Glutamatergic neuron (in vitro differentiated cells): ENCODE results near the gene SLCO3A1. TPM values are rescaled to one million over a fixed set of nuclear protein-coding genes. Genes with fewer than 3 reads are reported as not detected.

Experiments used
- DNase-seq: peaks from one replicate; pipeline ENCODE4 v3.0.0; 2022
- H3K27ac Mint-ChIP-seq: one replicate; pipeline ENCODE4 v1.8.0; 2020; ENCODE audit warnings: mild to moderate bottlenecking, mixed read lengths, inconsistent platforms; ENCODE audit not compliant: unreplicated experiment
- H3K27me3 Mint-ChIP-seq: one replicate; pipeline ENCODE4 v1.8.0; 2020; ENCODE audit warnings: mild to moderate bottlenecking, moderate library complexity, mixed read lengths, inconsistent platforms; ENCODE audit not compliant: unreplicated experiment
- H3K36me3 Mint-ChIP-seq: one replicate; pipeline ENCODE4 v1.8.0; 2020; ENCODE audit warnings: mild to moderate bottlenecking, mixed read lengths, inconsistent platforms; ENCODE audit not compliant: unreplicated experiment
- H3K4me1 Mint-ChIP-seq: one replicate; pipeline ENCODE4 v1.8.0; 2020; ENCODE audit warnings: mild to moderate bottlenecking, low read depth, mixed read lengths, inconsistent platforms; ENCODE audit not compliant: unreplicated experiment
- H3K4me3 Mint-ChIP-seq: one replicate; pipeline ENCODE4 v1.8.0; 2020; ENCODE audit warnings: mild to moderate bottlenecking, mixed read lengths, inconsistent platforms; ENCODE audit not compliant: unreplicated experiment
- H3K9me3 Mint-ChIP-seq: one replicate; pipeline ENCODE4 v1.8.0; 2020; ENCODE audit warnings: mild to moderate bottlenecking, moderate library complexity, mixed read lengths, inconsistent platforms; ENCODE audit not compliant: unreplicated experiment
- CTCF ChIP-seq: fragments of 200-600 bp; sonication (generic); IDR thresholded peaks from one replicate; pipeline ENCODE4 v1.5.0; 2021; ENCODE audit not compliant: partially characterized antibody, unreplicated experiment
- total RNA-seq: library from RNA; stranded (reverse); fragmentation: NEBNext Ultra II Directional; extraction: Animal tissue kit (Norgen Biotek cat#: 25700); gene quantifications from one replicate; pipeline ENCODE4 v1.2.1, GENCODE V29; 2021; ENCODE audit not compliant: unreplicated experiment

Gene SLCO3A1
- total RNA-seq, 1 donor from 2014 or later, result 27.9 TPM

- Mint-ChIP-seq H3K27me3 (peaks cover 9% of the 10 kb centered on the region), H3K36me3 (no peaks in the 10 kb centered on the region), H3K9me3 (peaks cover 10% of the 10 kb centered on the region), H3K27ac (peak overlapping the region; percentile 92), H3K4me1 (peaks cover 36% of the 10 kb centered on the region), H3K4me3 (no peak overlapping the region)
- no peak for TF ChIP-seq CTCF
- no peak for DNase-seq
Observed at GRCh38 chr15:91909111-91909510, 55.6 kb downstream of the SLCO3A1 start.

GRCh38 chr15:91909574-91909973 is 56.1 kb downstream of the SLCO3A1 start:
- peak; percentile 28 for DNase-seq
- Mint-ChIP-seq H3K9me3 (peaks cover 10% of the 10 kb centered on the region), H3K27me3 (peaks cover 9% of the 10 kb centered on the region), H3K4me1 (peaks cover 36% of the 10 kb centered on the region), H3K36me3 (no peaks in the 10 kb centered on the region), H3K4me3 (peak overlapping the region; percentile 72), H3K27ac (peak overlapping the region; percentile 92)
- no peak for TF ChIP-seq CTCF

- no peak for TF ChIP-seq CTCF
- H3K9me3 Mint-ChIP-seq, result peaks cover 9% of the 10 kb centered on the region
- DNase-seq, result no peak
- H3K27me3 Mint-ChIP-seq, result peaks cover 7% of the 10 kb centered on the region
- no peaks in the 10 kb centered on the region for H3K36me3 Mint-ChIP-seq
- H3K27ac Mint-ChIP-seq, result peak overlapping the region; percentile 44
- no peak overlapping the region for H3K4me3 Mint-ChIP-seq
- H3K4me1 Mint-ChIP-seq, result peaks cover 38% of the 10 kb centered on the region
Observed at GRCh38 chr15:91911844-91912243, 58.3 kb downstream of the SLCO3A1 start.

- no peak for DNase-seq
- H3K4me1 Mint-ChIP-seq, result peaks cover 37% of the 10 kb centered on the region
- no peak overlapping the region for H3K27ac Mint-ChIP-seq
- H3K36me3 Mint-ChIP-seq, result no peaks in the 10 kb centered on the region
- TF ChIP-seq CTCF, result no peak
- peaks cover 7% of the 10 kb centered on the region for H3K27me3 Mint-ChIP-seq
- H3K9me3 Mint-ChIP-seq, result peaks cover 8% of the 10 kb centered on the region
- H3K4me3 Mint-ChIP-seq, result no peak overlapping the region
Observed at GRCh38 chr15:91912336-91912735, 58.8 kb downstream of the SLCO3A1 start.

GRCh38 chr15:91913560-91913959 is 60.1 kb downstream of the SLCO3A1 start:
- Mint-ChIP-seq H3K27me3 (peaks cover 7% of the 10 kb centered on the region), H3K4me1 (peaks cover 33% of the 10 kb centered on the region), H3K4me3 (no peak overlapping the region), H3K27ac (no peak overlapping the region), H3K36me3 (no peaks in the 10 kb centered on the region), H3K9me3 (peaks cover 8% of the 10 kb centered on the region)
- no peak for DNase-seq
- no peak for TF ChIP-seq CTCF
